ENCODE data around the gene HDAC6.
"Not testable (repeated sequence)": the region's sequence is repeated elsewhere in the genome, so short reads cannot be mapped to it uniquely, and the experiment has no call there.

HDAC6 gene

GRCh38 chrX:48789366-48790220 is 12.3 kb upstream of the HDAC6 start:
- no peak for DNase-seq (ENCODE audit: low spot score)

GRCh38 chrX:48790477-48790876 is 11.4 kb upstream of the HDAC6 start:
- DNase-seq (ENCODE audit: low spot score): no peak

- no peak for DNase-seq (ENCODE audit: low spot score)
Measured at GRCh38 chrX:48791063-48791820, 10.6 kb upstream of the HDAC6 start.

- DNase-seq (ENCODE audit: low spot score): no peak
Measured at GRCh38 chrX:48792219-48792618, 9.6 kb upstream of the HDAC6 start.

- no peak for DNase-seq (ENCODE audit: low spot score)
Measured at GRCh38 chrX:48793935-48794334, 7.9 kb upstream of the HDAC6 start.

GRCh38 chrX:48794340-48794910 is 7.4 kb upstream of the HDAC6 start:
- no peak for DNase-seq (ENCODE audit: low spot score)

GRCh38 chrX:48794911-48795515 is 6.9 kb upstream of the HDAC6 start:
- DNase-seq (ENCODE audit: low spot score): peak; percentile 58

- DNase-seq (ENCODE audit: low spot score): no peak
Measured at GRCh38 chrX:48798318-48798717, 3.5 kb upstream of the HDAC6 start.

GRCh38 chrX:48800574-48801279 is 1.1 kb upstream of the HDAC6 start:
- no peak for DNase-seq (ENCODE audit: low spot score)

GRCh38 chrX:48802089-48802904 is 430 bp downstream of the HDAC6 start:
- peak; percentile 65 for DNase-seq (ENCODE audit: low spot score)

GRCh38 chrX:48802905-48803200 is 986 bp downstream of the HDAC6 start:
- DNase-seq (ENCODE audit: low spot score): no peak

- no peak for DNase-seq (ENCODE audit: low spot score)
Measured at GRCh38 chrX:48806081-48806480, 4.2 kb downstream of the HDAC6 start.

- DNase-seq (ENCODE audit: low spot score): no peak
Measured at GRCh38 chrX:48813644-48814043, 11.8 kb downstream of the HDAC6 start.

GRCh38 chrX:48814722-48815121 is 12.9 kb downstream of the HDAC6 start:
- DNase-seq (ENCODE audit: low spot score): no peak

- no peak for DNase-seq (ENCODE audit: low spot score)
Measured at GRCh38 chrX:48815266-48815665, 13.4 kb downstream of the HDAC6 start.

- DNase-seq (ENCODE audit: low spot score): no peak
Measured at GRCh38 chrX:48816014-48816810, 14.3 kb downstream of the HDAC6 start.

- no peak for DNase-seq (ENCODE audit: low spot score)
Measured at GRCh38 chrX:48818098-48818497, 16.2 kb downstream of the HDAC6 start.

- DNase-seq (ENCODE audit: low spot score): no peak
Measured at GRCh38 chrX:48818866-48819265, 17.0 kb downstream of the HDAC6 start.

- not testable (repeated sequence) for DNase-seq (ENCODE audit: low spot score)
Measured at GRCh38 chrX:48819394-48819793, 17.5 kb downstream of the HDAC6 start.

- DNase-seq (ENCODE audit: low spot score): no peak
Measured at GRCh38 chrX:48823053-48823452, 21.2 kb downstream of the HDAC6 start.

Data from AG08396 (cell line).